NAMALWA (cell line): Measurements from ENCODE around the gene GK2.

Experiments
- DNase-seq: peaks from one replicate; pipeline ENCODE4 v3.0.0-alpha.2; 2015; ENCODE audit warnings: low spot score

GK2 gene

DNA sequence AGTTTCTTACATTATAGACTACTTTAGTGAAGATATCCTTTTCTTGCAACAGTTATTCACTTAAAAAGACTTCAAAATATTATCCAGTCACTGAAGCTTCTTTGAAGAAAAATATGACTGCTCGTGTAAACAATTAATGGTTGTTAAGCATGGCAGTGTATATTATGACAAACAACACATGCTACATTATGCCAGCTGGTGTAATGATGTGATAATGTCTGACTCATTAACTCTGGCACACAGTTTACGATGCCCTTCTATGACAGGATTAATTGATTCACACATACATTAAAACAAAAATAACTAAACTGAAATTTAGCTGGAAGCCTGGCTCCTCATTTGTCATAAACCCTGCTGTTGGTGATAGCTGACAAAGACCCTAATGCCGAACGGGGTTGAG, 22.4 kb downstream of the GK2 start:
- DNase-seq, result no peak

DNA sequence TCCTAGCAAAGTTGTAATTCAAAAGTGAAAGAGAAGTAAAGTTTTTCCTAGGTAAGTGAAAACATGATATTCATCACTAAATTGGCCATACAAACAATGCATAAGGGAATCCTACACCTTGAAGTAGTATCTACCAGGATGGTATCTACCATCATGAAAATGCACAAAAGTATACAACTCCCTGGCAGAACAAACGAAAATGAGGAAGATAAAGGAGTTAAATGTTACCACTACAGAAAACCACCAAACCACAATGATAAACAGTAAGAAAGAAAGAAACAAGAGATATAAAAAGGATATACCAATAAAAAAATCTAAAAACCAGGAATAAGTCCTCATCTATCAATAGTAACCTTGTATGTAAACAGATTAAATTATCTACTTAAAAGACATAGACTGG, 26.9 kb downstream of the GK2 start:
- no peak for DNase-seq

- no peak for DNase-seq
Measured at GRCh38 chr4:79370026-79370425, 38.0 kb downstream of the GK2 start.

DNA sequence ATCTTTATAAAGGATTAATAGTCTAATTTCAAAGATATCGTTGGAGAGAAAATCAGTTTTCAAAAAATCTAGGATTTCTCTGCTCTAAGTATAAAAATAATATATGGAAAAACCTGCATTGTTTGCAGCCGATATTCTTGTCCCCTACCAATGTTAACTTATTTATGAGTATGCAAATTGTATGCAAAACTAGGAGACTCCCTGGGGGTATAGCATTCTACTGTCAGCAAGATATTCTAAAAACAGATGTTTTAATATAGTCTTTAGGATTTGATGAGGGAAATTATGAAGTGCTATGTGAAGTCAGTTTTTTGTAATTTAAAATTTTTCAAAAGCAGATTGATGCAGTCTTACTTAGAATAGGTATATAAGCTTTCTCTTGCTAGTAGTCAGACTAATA, 40.9 kb downstream of the GK2 start:
- no peak for DNase-seq

DNA sequence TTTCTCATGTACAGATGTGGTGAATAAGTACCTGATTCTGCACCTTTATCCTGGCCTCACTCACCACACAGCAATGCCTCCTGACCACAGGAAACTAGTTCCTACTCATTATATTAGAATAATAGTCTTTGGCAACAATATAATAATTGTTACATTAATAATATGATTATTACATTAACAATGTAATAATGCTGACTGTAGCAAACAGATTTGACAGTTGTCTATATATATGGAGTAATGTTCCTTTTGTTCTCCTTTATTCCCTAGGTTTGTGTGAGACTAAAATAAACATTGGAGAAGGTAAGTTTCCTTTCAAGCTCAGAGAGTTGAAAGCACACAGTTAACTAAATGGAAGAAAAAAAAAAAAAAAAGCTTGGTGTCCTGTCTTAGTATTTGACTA, 41.6 kb downstream of the GK2 start:
- DNase-seq, result no peak

DNA sequence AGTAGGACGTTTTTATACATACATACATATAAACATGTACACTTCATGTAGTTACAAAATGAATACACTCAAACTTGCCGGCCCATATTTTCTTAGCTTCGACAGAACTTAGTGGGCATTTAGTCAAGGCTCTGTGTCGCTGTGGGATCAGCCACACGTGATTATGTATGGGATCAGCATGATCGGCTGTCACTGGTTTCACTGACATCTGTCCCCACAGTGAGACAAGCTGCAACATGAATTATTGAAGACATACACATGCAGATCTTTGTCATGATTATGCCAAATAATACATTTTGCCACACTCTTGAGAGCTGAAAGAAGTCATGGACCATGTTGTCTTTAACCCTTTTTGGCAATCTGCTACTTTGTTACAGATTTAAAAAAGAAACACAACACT, 44.0 kb downstream of the GK2 start:
- no peak for DNase-seq

- DNase-seq, result no peak
Measured at GRCh38 chr4:79362626-79363025, 45.4 kb downstream of the GK2 start.

- no peak for DNase-seq
Measured at GRCh38 chr4:79360006-79360405, 48.0 kb downstream of the GK2 start.

- DNase-seq, result no peak
Measured at GRCh38 chr4:79358438-79358837, 49.6 kb downstream of the GK2 start.

DNA sequence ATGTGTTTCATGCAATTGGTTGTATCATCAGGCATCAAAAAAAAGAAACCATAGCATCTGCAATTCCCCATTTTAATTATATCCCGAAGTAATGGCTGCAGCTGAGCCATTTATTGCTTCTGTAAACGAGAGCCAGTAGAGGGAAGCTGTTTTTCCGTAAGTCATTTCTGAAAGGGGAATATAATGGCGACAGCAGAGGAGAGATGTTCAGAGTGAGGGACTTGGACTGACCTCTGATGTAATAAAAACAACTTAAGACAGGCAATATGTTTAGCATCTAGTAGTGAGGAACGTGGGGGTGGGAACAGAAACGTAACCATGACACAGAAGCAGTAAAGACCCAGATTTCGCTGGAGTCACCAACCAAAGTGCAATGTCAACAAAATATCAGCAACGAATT, 50.7 kb downstream of the GK2 start:
- no peak for DNase-seq
